Activated B cell treated with CpG ODN at 0.5 μM for 24 hours (primary cell): ENCODE results near the gene MSH5. TPM values are rescaled to one million over a fixed set of nuclear protein-coding genes. Genes with fewer than 3 reads are reported as not detected.

ENCODE experiments used
- ATAC-seq: fragments of 200-7000 bp; cut with Tn5 transposase; one replicate; pipeline ENCODE4 v1.10.0; 2021; ENCODE audit warnings: low read depth, mild to moderate bottlenecking, moderate library complexity
- CTCF ChIA-PET: fragments of 350-600 bp; sonication (Branson Sonifier 250); formaldehyde crosslinking; loops from one replicate; lab custom pipeline; 2021; ENCODE audit warnings: antibody characterized with exemption; lab: Charles Lee
- POLR2A ChIA-PET: fragments of 350-600 bp; sonication (Branson Sonifier 250); formaldehyde crosslinking; loops from one replicate; lab custom pipeline; 2021; ENCODE audit warnings: antibody characterized with exemption; lab: Charles Lee
- DNase-seq: peaks from one replicate; pipeline ENCODE4 v3.0.0; 2022
- H3K27ac Mint-ChIP-seq: one replicate; pipeline ENCODE4 v1.8.0; 2020; ENCODE audit warnings: mixed read lengths
- H3K27me3 Mint-ChIP-seq: one replicate; pipeline ENCODE4 v1.8.0; 2021; ENCODE audit warnings: mixed read lengths
- H3K36me3 Mint-ChIP-seq: one replicate; pipeline ENCODE4 v1.8.0; 2021; ENCODE audit warnings: low read depth, mixed read lengths
- H3K4me1 Mint-ChIP-seq: one replicate; pipeline ENCODE4 v1.8.0; 2021; ENCODE audit warnings: mixed read lengths
- H3K4me3 Mint-ChIP-seq: one replicate; pipeline ENCODE4 v1.8.0; 2020; ENCODE audit warnings: mild to moderate bottlenecking, mixed read lengths
- H3K9me3 Mint-ChIP-seq: one replicate; pipeline ENCODE4 v1.8.0; 2020; ENCODE audit warnings: mixed read lengths
- intact Hi-C: fragments of 100-400 bp; cut with micrococcal nuclease; formaldehyde crosslinking; loops from one replicate; pipeline ENCODE4 v1.15.1; 2024
- total RNA-seq: library from RNA; stranded (reverse); gene quantifications from 2 replicates; pipeline ENCODE4 v1.2.3, GENCODE V29; 2022
- TF ChIP-seq, protein P1 (sequence below): fragments of 200-600 bp; IDR thresholded peaks from one replicate; pipeline ENCODE4 v1.8.0; 2022; ENCODE audit warnings: antibody characterized with exemption, mild to moderate bottlenecking

Gene MSH5
- total RNA-seq, 1 donor from 2014 or later = 47.3 TPM

DNA sequence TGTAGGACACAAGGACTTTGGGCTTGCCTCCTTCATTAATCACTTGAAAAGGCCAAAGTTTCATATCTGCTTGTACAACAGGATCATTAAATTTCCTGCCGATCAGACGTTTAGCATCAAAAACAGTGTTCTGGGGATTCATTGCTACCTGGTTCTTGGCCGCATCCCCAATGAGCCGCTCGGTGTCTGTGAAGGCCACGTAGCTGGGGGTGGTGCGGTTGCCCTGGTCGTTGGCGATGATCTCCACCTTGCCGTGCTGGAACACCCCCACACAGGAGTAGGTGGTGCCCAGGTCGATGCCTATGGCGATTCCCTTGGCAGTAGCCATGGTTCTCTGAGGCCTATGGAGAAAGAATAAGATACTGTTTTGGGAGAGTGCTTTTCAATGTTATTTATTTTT, 71.8 kb downstream of the MSH5 start:
- H3K27ac Mint-ChIP-seq = no peak overlapping the region
- POLR2A ChIA-PET = interaction anchor here (0.7 kb wide), 1 partner anchor 230 kb away, joined by 6 read pairs; the partner anchor contains the start of gene LTB
- ATAC-seq = no peak

More for the DNA sequence above, 71.8 kb downstream of the MSH5 start:
- intact Hi-C loops = no loop called here
- no peaks in the 10 kb centered on the region for H3K27me3 Mint-ChIP-seq
- CTCF ChIA-PET = no interaction called here
- no peaks in the 10 kb centered on the region for H3K9me3 Mint-ChIP-seq
- no peak for DNase-seq
- H3K36me3 Mint-ChIP-seq = peaks cover 8% of the 10 kb centered on the region
- no peak overlapping the region for H3K4me3 Mint-ChIP-seq
- TF ChIP-seq, protein P1, sequence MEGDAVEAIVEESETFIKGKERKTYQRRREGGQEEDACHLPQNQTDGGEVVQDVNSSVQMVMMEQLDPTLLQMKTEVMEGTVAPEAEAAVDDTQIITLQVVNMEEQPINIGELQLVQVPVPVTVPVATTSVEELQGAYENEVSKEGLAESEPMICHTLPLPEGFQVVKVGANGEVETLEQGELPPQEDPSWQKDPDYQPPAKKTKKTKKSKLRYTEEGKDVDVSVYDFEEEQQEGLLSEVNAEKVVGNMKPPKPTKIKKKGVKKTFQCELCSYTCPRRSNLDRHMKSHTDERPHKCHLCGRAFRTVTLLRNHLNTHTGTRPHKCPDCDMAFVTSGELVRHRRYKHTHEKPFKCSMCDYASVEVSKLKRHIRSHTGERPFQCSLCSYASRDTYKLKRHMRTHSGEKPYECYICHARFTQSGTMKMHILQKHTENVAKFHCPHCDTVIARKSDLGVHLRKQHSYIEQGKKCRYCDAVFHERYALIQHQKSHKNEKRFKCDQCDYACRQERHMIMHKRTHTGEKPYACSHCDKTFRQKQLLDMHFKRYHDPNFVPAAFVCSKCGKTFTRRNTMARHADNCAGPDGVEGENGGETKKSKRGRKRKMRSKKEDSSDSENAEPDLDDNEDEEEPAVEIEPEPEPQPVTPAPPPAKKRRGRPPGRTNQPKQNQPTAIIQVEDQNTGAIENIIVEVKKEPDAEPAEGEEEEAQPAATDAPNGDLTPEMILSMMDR = no peak
- H3K4me1 Mint-ChIP-seq = peaks cover 24% of the 10 kb centered on the region

Other genes with a start within 250 kb of the MSH5 start
- gene MICB, start 241.9 kb upstream of the MSH5 start, total RNA-seq = 17.2 and 17.6 TPM in 2 replicates
- gene MCCD1, start 211.0 kb upstream of the MSH5 start, total RNA-seq = not detected in 2 replicates
- 431 and 484 TPM in 2 replicates for gene DDX39B, start 198.0 kb upstream of the MSH5 start, total RNA-seq
- 1.9 and 3.2 TPM in 2 replicates for gene ATP6V1G2, start 193.4 kb upstream of the MSH5 start, total RNA-seq
- 11.7 and 16.7 TPM in 2 replicates for gene NFKBIL1, start 192.4 kb upstream of the MSH5 start, total RNA-seq
- gene LTA, start 167.7 kb upstream of the MSH5 start, total RNA-seq = 60.4 and 66.0 TPM in 2 replicates
- gene TNF, start 164.4 kb upstream of the MSH5 start, total RNA-seq = 135 and 139 TPM in 2 replicates
- gene LTB, start 157.6 kb upstream of the MSH5 start, total RNA-seq = 155 and 177 TPM in 2 replicates
- 7.8 and 8.4 TPM in 2 replicates for gene LST1, start 153.7 kb upstream of the MSH5 start, total RNA-seq
- 10.0 and 11.2 TPM in 2 replicates for gene NCR3, start 147.0 kb upstream of the MSH5 start, total RNA-seq
- gene AIF1, start 124.8 kb upstream of the MSH5 start, total RNA-seq = 1.4 and 2.0 TPM in 2 replicates
- 246 and 283 TPM in 2 replicates for gene PRRC2A, start 119.3 kb upstream of the MSH5 start, total RNA-seq
- gene BAG6, start 87.3 kb upstream of the MSH5 start, total RNA-seq = 309 and 327 TPM in 2 replicates
- gene APOM, start 84.1 kb upstream of the MSH5 start, total RNA-seq = 2.2 and 2.4 TPM in 2 replicates
- gene C6orf47, start 79.2 kb upstream of the MSH5 start, total RNA-seq = 29.0 and 29.3 TPM in 2 replicates
- 23.0 and 24.2 TPM in 2 replicates for gene GPANK1, start 75.0 kb upstream of the MSH5 start, total RNA-seq
- 190 and 191 TPM in 2 replicates for gene CSNK2B, start 73.9 kb upstream of the MSH5 start, total RNA-seq
- 23.2 and 33.1 TPM in 2 replicates for gene LY6G5B, start 70.0 kb upstream of the MSH5 start, total RNA-seq
- gene LY6G5C, start 58.9 kb upstream of the MSH5 start, total RNA-seq = 0.29 and 0.73 TPM in 2 replicates
- 49.3 and 59.1 TPM in 2 replicates for gene ABHD16A, start 36.7 kb upstream of the MSH5 start, total RNA-seq
- not detected in 2 replicates for gene LY6G6F, start 33.1 kb upstream of the MSH5 start, total RNA-seq
- not detected in 2 replicates for gene LY6G6D, start 24.7 kb upstream of the MSH5 start, total RNA-seq
- not detected in 2 replicates for gene LY6G6C, start 18.3 kb upstream of the MSH5 start, total RNA-seq
- gene MPIG6B, start 16.6 kb upstream of the MSH5 start, total RNA-seq = 0.12 TPM in 1 of 2 replicates, not detected in the other
- 30.7 and 32.5 TPM in 2 replicates for gene DDAH2, start 10.7 kb upstream of the MSH5 start, total RNA-seq
- 374 and 397 TPM in 2 replicates for gene CLIC1, start 3.5 kb upstream of the MSH5 start, total RNA-seq
- gene SAPCD1, start 22.7 kb downstream of the MSH5 start, total RNA-seq = 7.7 and 9.0 TPM in 2 replicates
- gene VWA7, start 37.3 kb downstream of the MSH5 start, total RNA-seq = 1.6 and 2.9 TPM in 2 replicates
- 136 and 140 TPM in 2 replicates for gene VARS1, start 55.7 kb downstream of the MSH5 start, total RNA-seq
- 61.8 and 68.6 TPM in 2 replicates for gene LSM2, start 67.0 kb downstream of the MSH5 start, total RNA-seq
- 1.2 and 2.1 TPM in 2 replicates for gene HSPA1L, start 75.3 kb downstream of the MSH5 start, total RNA-seq
- gene HSPA1A, start 75.5 kb downstream of the MSH5 start, total RNA-seq = 27.1 and 28.1 TPM in 2 replicates
- 23.7 and 30.4 TPM in 2 replicates for gene HSPA1B, start 87.7 kb downstream of the MSH5 start, total RNA-seq
- gene NEU1, start 122.8 kb downstream of the MSH5 start, total RNA-seq = 18.3 and 19.2 TPM in 2 replicates
- gene SLC44A4, start 139.0 kb downstream of the MSH5 start, total RNA-seq = 0.17 TPM in 1 of 2 replicates, not detected in the other
- gene EHMT2, start 157.7 kb downstream of the MSH5 start, total RNA-seq = 49.9 and 58.4 TPM in 2 replicates
- gene ZBTB12, start 162.1 kb downstream of the MSH5 start, total RNA-seq = 4.8 and 5.5 TPM in 2 replicates
- 0.78 and 0.95 TPM in 2 replicates for gene C2, start 187.7 kb downstream of the MSH5 start, total RNA-seq
- 0.29 TPM in 1 of 2 replicates, not detected in the other for gene CFB, start 206.1 kb downstream of the MSH5 start, total RNA-seq
- gene NELFE, start 219.0 kb downstream of the MSH5 start, total RNA-seq = 57.9 and 63.3 TPM in 2 replicates
- gene SKIC2, start 219.2 kb downstream of the MSH5 start, total RNA-seq = 95.8 and 102 TPM in 2 replicates
- gene DXO, start 232.1 kb downstream of the MSH5 start, total RNA-seq = 23.7 and 29.4 TPM in 2 replicates
- 4.6 and 6.8 TPM in 2 replicates for gene C4A, start 242.1 kb downstream of the MSH5 start, total RNA-seq